Esophagus muscularis mucosa (tissue), 4 donors: Measurements from ENCODE around the gene BRDT. TPM values are rescaled to one million over a fixed set of nuclear protein-coding genes. Genes with fewer than 3 reads are reported as not detected.

Source experiments
- DNase-seq: peaks from one replicate; pipeline ENCODE4 v3.0.0-alpha.2; 2017; ENCODE audit errors: extremely low spot score
- H3K27ac ChIP-seq, 4 donors: fragments of 200-600 bp; sonication (generic); replicated peaks in 1 of 4; 1 replicate in 3 of 4; 2 replicates in 1 of 4; pipeline ENCODE4 v1.5.1; 2016 to 2019; ENCODE audit warnings: mild to moderate bottlenecking in 1 of 4
- H3K27me3 ChIP-seq, 4 donors: fragments of 200-600 bp; sonication (generic); one replicate each; pipeline versions ENCODE4 v1.5.1 to v1.6.0; 2016 to 2019
- H3K36me3 ChIP-seq, 4 donors: fragments of 200-600 bp; sonication (generic); one replicate each; pipeline ENCODE4 v1.5.1; 2016 to 2019
- H3K4me1 ChIP-seq, 4 donors: fragments of 200-600 bp; sonication (generic); one replicate each; pipeline ENCODE4 v1.5.1; 2016 to 2019
- H3K4me3 ChIP-seq, 4 donors: fragments of 200-600 bp; sonication (generic); 1 replicate in 2 of 4; 2 replicates in 2 of 4; pipeline ENCODE4 v1.5.1; 2016 to 2019; ENCODE audit warnings: mild to moderate bottlenecking in 4 of 4, moderate library complexity in 1 of 4
- H3K9me3 ChIP-seq, 4 donors: fragments of 200-600 bp; sonication (generic); 1 replicate in 3 of 4; 2 replicates in 1 of 4; pipeline ENCODE4 v1.5.1; 2016 to 2019
- CTCF ChIP-seq, 3 experiments: fragments of 200-600 bp in 2 of 3; fragments of 450-650 bp in 1 of 3; sonication (generic) in 2 of 3; IDR thresholded peaks; one replicate each; pipeline ENCODE4 v1.5.1; 2017 to 2019; ENCODE audit warnings: antibody characterized with exemption in 3 of 3, mild to moderate bottlenecking in 2 of 3, moderate library complexity in 1 of 3
- EP300 ChIP-seq: sonication (generic); formaldehyde crosslinking; IDR thresholded peaks from one replicate; pipeline ENCODE4 v1.6.1; 2017; ENCODE audit warnings: antibody characterized with exemption
- POLR2A ChIP-seq: fragments of 450-650 bp; IDR thresholded peaks from one replicate; pipeline ENCODE4 v1.6.1; 2017; ENCODE audit warnings: antibody characterized with exemption, moderate library complexity, mild to moderate bottlenecking, low read depth
- POLR2AphosphoS5 ChIP-seq, 2 donors: sonication (generic); formaldehyde crosslinking; IDR thresholded peaks; one replicate each; pipeline ENCODE4 v1.6.1; 2017; ENCODE audit warnings: antibody characterized with exemption in 2 of 2
- WGBS: methylation state at CpG from one replicate; pipeline ENCODE4 v1.1.5; 2018; 5-methylcytosine and 5-hydroxymethylcytosine counted together
- intact Hi-C: fragments of 100-400 bp; cut with DNase I; formaldehyde crosslinking; loops from one replicate; pipeline ENCODE4 v1.15.1; 2023
- total RNA-seq, 4 donors: library from RNA; depleted of rRNA; stranded (reverse); fragments of >200 nt; gene quantifications; one replicate each; pipeline versions ENCODE4 v1.1.0 to v1.2.1, GENCODE V29; 2016

BRDT gene
- total RNA-seq, 4 donors from 2014 or later = not detected

- no peak overlapping the region for H3K27ac ChIP-seq
- 76% methylated on average over 6 of the region's 6 CpGs for WGBS
Observed at GRCh38 chr1:92037400-92037799, 88.2 kb downstream of the BRDT start.

GRCh38 chr1:92038695-92039346 is 89.6 kb downstream of the BRDT start:
- Histone ChIP-seq H3K4me3 (no peak overlapping the region), H3K27me3 (no peaks in the 10 kb centered on the region), H3K27ac (no peak overlapping the region), H3K9me3 (no peaks in the 10 kb centered on the region), H3K4me1 (no peaks in the 10 kb centered on the region), H3K36me3 (no peaks in the 10 kb centered on the region)
- DNase-seq = no peak
- 94% methylated on average over 2 of the region's 2 CpGs for WGBS
- TF ChIP-seq EP300 = no peak
- no peak for TF ChIP-seq CTCF (IDR thresholded peaks at IDR 0.05)
- intact Hi-C loops = no loop called here

More at GRCh38 chr1:92037400-92037799, 88.2 kb downstream of the BRDT start:
- no peaks in the 10 kb centered on the region for H3K4me1 ChIP-seq
- TF ChIP-seq POLR2A = no peak
- TF ChIP-seq POLR2AphosphoS5 (IDR thresholded peaks at IDR 0.05) = no peak
- TF ChIP-seq EP300 = no peak
- TF ChIP-seq CTCF (IDR thresholded peaks at IDR 0.05) = no peak
- intact Hi-C loops = no loop called here
- no peak for DNase-seq
- no peaks in the 10 kb centered on the region for H3K9me3 ChIP-seq
- H3K36me3 ChIP-seq = no peaks in the 10 kb centered on the region
- H3K27me3 ChIP-seq = no peaks in the 10 kb centered on the region
- H3K4me3 ChIP-seq = no peak overlapping the region

GRCh38 chr1:92040971-92041370 is 91.8 kb downstream of the BRDT start:
- no peaks in the 10 kb centered on the region for H3K27me3 ChIP-seq
- DNase-seq = no peak
- H3K27ac ChIP-seq = no peak overlapping the region
- no peak for TF ChIP-seq EP300
- no peak for TF ChIP-seq CTCF (IDR thresholded peaks at IDR 0.05)
- no peak for TF ChIP-seq POLR2AphosphoS5 (IDR thresholded peaks at IDR 0.05)
- no peak for TF ChIP-seq POLR2A
- WGBS = 77% methylated on average over 1 of the region's 1 CpG
- H3K9me3 ChIP-seq = no peaks in the 10 kb centered on the region
- H3K4me3 ChIP-seq = no peak overlapping the region
- intact Hi-C loops = no loop called here
- H3K4me1 ChIP-seq = no peaks in the 10 kb centered on the region
- H3K36me3 ChIP-seq = no peaks in the 10 kb centered on the region

DNA sequence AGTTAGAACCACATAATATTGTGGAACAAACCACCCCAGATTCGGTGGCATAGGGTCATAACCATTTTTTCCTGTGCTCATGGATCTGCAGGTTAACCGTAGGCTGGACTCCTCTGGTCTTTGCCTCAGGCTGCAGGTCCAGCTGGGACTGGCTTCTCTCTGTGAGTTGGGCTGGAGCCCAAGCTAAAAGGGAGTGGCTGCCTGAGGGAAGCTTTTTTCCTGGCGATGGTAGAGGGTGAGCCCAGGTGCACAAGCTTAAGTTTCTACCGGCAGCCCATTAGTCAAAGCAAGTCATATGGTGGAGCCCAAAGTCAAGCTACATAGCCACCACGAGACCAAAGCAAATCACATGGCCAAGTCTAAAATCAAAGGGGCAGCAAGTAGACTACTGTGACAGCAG is 94.4 kb downstream of the BRDT start:
- no peak overlapping the region for H3K4me3 ChIP-seq
- H3K27ac ChIP-seq = no peak overlapping the region
- TF ChIP-seq EP300 = no peak
- no peak for TF ChIP-seq POLR2AphosphoS5 (IDR thresholded peaks at IDR 0.05)
- TF ChIP-seq POLR2A = no peak
- no peak for TF ChIP-seq CTCF (IDR thresholded peaks at IDR 0.05)
- intact Hi-C loops = no loop called here
- H3K27me3 ChIP-seq = no peaks in the 10 kb centered on the region
- no peaks in the 10 kb centered on the region for H3K9me3 ChIP-seq
- no peak for DNase-seq
- no peaks in the 10 kb centered on the region for H3K4me1 ChIP-seq
- H3K36me3 ChIP-seq = no peaks in the 10 kb centered on the region
- 85% methylated on average over 5 of the region's 5 CpGs for WGBS
